Hindlimb muscle (tissue), 1 donor: ENCODE measurements around the gene ZNF57. TPM values are rescaled to one million over a fixed set of nuclear protein-coding genes. Genes with fewer than 3 reads are reported as not detected.
"Not testable (repeated sequence)": the region's sequence is repeated elsewhere in the genome, so short reads cannot be mapped to it uniquely, and the experiment has no call there.

Source experiments
- DNase-seq: peaks from one replicate; pipeline ENCODE4 v3.0.0-alpha.2; 2013
- polyA plus RNA-seq: library from polyadenylated mRNA; unstranded; fragments of 120-200 nt; gene quantifications from one replicate; pipeline ENCODE4 v1.2.1, GENCODE V29; 2013; ENCODE audit not compliant: insufficient read length

The ZNF57 gene
- polyA plus RNA-seq, 1 donor, result 3.2 TPM

GRCh38 chr19:2902590-2903218 lies 2.0 kb downstream of the ZNF57 start:
- DNase-seq, result no peak

GRCh38 chr19:2903326-2903725 lies 2.6 kb downstream of the ZNF57 start:
- DNase-seq, result not testable (repeated sequence)

- DNase-seq, result no peak
These were observed 5.3 kb downstream of the ZNF57 start for GRCh38 chr19:2905918-2906519.

- no peak for DNase-seq
These were observed 6.0 kb downstream of the ZNF57 start for GRCh38 chr19:2906631-2907195.

- DNase-seq, result no peak
These were observed 11.6 kb downstream of the ZNF57 start for GRCh38 chr19:2912306-2912705.

- no peak for DNase-seq
These were observed 16.8 kb downstream of the ZNF57 start for GRCh38 chr19:2917275-2918184.

- DNase-seq, result no peak
These were observed 22.3 kb downstream of the ZNF57 start for GRCh38 chr19:2922987-2923386.

GRCh38 chr19:2923510-2923909 lies 22.8 kb downstream of the ZNF57 start:
- DNase-seq, result peak; percentile 40

- no peak for DNase-seq
These were observed 25.8 kb downstream of the ZNF57 start for GRCh38 chr19:2926341-2927031.

GRCh38 chr19:2927032-2927430 lies 26.3 kb downstream of the ZNF57 start:
- no peak for DNase-seq

GRCh38 chr19:2933490-2933910 lies 32.8 kb downstream of the ZNF57 start:
- DNase-seq, result no peak

GRCh38 chr19:2935863-2936262 lies 35.1 kb downstream of the ZNF57 start:
- DNase-seq, result not testable (repeated sequence)

GRCh38 chr19:2942928-2943640 lies 42.4 kb downstream of the ZNF57 start:
- no peak for DNase-seq

GRCh38 chr19:2944403-2944774 lies 43.7 kb downstream of the ZNF57 start:
- DNase-seq, result no peak

- peak; percentile 98 for DNase-seq
These were observed 44.2 kb downstream of the ZNF57 start, which contains the start of gene ZNF77 for GRCh38 chr19:2944775-2945574. ZNF77 (minus strand) TSS chr19:2944971; CDS start chr19:2944840, 131 bp downstream.

- DNase-seq, result no peak
These were observed 45.0 kb downstream of the ZNF57 start for GRCh38 chr19:2945575-2946184.

GRCh38 chr19:2949939-2950285 lies 49.2 kb downstream of the ZNF57 start:
- DNase-seq, result no peak

- DNase-seq, result peak; percentile 99
These were observed 49.8 kb downstream of the ZNF57 start for GRCh38 chr19:2950286-2951124.

GRCh38 chr19:2952953-2953481 lies 52.3 kb downstream of the ZNF57 start:
- no peak for DNase-seq
